Pons (tissue), 1 donor: ENCODE data around the gene RDH14.

ENCODE experiments used
- DNase-seq: peaks from one replicate; pipeline ENCODE4 v3.0.0-alpha.2; 2016; ENCODE audit warnings: low spot score

RDH14 gene

DNA sequence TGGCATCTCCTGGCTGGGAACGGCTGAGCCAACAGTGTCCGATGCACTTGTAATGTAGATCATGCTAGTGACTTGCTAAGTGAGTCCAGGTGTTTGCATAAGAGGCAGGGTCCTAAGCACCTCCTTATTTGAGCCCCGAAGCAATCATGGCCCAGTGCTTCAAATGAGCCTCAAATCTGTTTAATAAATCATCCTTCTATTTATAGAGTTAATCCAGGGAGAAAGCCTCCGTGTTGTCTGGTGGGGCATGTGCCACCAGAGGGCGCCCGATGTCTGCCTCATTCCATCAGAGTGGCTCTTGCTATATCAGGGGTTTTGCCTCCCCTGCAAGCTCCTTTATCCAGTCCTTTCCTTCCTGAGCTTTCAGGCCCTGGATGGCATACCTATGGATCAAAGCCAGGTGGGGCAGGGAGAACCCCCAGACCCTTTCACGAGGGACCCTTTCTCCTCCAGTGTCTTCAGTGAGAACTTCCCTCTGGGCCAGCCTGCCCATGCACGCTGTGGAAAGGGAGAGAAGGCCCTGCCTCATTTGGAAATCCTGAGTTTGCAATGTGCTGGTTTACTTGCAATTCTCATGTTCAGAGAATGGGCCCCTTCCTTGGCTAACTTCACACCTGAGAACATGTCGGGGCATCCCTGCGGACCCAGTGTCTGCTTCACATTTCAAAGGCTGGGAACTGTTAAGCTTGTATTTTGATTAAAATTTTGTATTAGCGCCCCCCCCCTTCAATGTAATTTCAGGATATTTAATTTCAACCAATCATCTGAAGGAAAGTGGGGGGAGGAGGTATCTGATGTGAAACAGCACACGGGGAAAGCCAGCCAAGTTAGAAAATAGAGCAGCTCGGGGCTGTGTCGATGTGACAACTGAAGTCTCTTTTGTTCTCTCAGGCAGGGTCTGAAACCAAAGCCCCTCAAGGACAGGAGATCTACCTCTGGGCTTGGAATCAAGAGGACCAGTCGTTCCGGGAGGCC lies 39.7 kb downstream of the RDH14 start:
- peak; percentile 69 for DNase-seq

DNA sequence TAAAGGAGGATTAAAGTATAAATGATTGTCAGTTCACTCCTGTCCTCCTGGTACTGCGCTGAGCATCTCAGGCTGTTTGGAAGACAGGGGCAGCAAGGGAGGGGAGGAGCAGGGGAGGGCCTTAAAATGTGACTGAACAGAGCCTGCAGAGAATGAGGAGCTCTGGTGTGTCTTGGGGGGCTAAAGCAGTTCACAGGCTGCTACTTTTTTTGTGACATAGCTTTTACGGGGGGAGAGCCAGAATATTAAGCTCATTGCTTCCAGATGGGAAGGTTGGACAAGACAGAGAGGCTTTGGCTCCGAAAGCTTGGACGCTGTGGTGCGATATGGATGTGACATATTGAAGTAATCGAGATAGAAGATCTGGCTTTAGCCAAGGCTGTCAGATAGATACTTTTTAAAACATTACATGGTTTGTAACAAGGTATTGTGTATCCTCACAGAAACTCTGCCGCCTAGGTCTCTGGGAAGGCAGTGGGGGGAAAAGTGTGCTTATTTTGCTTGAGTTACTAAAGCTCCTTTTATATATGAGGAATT lies 40.5 kb downstream of the RDH14 start:
- DNase-seq = no peak

DNA sequence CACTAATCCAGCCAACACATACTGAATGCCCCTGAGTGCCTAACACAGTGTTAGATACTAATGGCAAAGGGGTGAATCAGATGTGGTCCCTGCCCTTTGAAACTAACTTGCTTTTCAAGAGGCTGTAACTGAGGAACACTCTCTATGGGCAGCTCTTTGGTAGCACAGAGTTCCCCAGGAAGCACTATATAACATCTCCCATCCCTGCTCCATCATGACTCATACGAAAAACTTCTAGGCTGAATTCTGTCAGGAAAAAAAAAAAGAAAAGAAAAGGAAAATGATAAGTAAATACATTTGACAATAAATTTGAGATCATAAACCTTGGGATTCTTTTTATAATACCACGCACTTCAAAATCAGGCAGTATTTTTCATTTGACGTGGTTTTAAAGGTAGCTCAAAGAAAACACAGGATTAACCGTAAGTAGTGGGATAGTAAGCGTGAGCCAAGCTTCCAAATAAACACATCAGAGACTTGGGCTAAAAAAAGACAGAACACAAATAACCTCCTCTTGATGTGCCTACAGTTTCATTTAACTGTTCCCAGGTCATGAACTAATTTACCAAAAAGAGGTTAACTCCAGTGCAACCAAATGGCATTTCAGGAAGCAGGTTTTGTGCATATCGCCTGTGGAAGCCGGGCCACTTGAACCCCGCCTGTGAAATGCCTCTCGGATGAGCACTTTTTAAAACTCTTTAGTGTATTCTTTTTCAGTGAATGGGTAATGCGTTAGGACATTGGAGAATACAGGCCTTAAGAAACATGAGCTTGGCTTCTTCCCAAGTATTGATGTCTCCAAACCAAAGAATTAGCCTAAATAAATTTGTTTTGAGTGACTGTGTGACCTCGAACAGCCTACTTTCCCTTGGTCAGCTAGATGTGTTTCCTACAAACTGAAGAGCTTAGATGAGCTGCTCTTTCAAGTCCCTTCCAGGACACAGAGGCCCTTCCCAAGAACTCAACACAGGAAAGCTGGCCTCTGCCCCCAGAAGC lies 42.0 kb downstream of the RDH14 start:
- DNase-seq = no peak

DNA sequence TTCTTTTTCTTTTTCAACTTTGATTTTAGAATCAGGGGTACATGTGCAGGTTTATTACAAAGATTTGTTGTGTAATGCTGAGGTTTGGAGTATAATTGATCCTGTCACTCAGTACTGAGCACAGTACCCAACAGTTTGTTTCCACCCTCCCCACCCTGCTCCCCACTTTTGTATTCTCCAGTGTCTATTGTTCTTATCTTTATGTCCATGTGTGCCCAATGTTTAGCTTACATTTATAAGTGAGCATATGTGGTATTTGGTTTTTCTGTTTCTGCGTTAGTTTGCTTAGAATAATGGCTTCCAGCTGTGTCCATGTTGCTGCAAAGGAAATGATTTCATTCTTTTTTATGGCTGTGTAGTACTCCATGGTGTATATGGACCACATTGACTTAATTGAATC lies 43.1 kb downstream of the RDH14 start:
- no peak for DNase-seq

DNA sequence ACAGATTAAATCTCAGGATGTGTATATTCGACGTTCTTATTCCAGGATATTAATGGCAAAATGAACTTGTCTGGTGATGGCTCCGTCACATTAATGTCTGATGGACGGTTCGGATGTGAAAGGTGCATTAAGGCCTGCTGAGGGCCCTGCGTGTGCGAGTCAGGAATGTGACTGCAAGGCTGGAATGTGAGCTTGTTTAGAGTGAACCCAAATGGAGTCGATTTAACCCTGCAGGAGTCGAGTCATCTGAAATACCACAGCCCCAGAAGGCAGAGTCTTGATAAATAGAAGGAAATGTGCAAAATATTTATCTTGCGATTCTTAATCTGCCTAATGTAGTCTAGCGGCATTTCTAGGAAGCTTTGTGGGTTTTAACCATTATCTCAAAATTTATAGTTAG lies 44.3 kb downstream of the RDH14 start:
- DNase-seq = no peak

DNA sequence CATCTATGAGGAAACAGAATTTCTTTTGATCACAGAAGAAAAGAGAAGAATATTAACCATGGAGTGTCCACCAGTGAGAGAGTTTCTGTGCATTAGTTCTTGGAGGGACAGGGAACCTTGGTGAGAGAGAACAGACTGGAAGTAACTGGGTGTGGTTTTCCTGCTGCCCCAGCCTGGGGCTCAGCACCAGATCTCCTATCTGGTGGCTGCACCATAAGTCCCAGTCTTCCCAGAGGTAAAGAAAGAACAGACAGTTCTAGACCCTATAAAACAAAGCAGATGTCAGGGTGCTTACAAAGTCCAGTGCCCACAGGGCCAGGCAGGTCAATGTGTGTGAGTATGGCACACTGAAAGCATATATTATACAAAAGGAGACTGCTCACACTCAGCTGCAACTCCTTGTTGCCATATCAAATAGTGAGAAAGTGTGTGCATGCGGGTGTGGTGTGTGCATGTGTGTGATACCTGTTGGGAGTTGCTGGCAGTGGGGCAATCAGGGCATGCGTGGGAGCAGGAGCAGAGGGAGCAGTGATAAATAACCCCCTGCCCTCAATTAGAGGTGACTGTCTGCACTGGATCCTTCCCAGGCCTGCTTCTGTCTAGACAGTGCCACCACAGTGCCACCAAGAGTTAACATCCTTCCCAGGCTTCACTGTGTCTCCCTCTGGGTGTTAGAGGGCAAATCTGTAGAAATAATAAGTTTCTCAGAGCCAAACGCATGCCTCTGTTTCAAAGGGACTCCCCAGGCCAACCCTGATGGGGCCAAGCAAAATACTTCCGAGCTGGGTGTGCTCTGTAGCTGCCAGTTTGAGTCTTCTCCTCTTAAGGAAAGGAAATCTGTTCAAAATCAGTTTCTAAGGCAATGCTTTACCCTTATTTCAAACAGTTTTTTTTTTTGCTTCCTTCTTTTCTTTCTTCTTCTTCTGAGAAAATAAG lies 45.7 kb downstream of the RDH14 start:
- no peak for DNase-seq

DNA sequence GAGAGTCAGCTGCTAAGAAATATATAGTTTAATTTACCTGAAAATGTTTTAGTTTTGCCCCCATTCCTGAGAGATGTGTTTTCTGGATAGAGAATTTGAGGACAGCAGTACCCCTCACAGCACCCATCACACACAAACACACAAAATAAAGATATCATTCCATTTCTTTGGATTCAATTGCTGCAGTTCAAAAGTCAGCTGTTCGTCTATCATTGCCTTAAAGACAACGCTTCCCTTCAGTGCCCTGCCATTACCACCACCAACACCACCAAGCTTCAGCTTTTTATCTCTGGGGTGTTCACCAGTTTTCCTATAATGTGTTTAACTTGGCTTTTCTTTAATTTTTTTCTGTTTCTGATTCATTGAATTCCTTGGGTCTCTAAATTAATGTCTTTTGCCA lies 49.7 kb downstream of the RDH14 start:
- no peak for DNase-seq

DNA sequence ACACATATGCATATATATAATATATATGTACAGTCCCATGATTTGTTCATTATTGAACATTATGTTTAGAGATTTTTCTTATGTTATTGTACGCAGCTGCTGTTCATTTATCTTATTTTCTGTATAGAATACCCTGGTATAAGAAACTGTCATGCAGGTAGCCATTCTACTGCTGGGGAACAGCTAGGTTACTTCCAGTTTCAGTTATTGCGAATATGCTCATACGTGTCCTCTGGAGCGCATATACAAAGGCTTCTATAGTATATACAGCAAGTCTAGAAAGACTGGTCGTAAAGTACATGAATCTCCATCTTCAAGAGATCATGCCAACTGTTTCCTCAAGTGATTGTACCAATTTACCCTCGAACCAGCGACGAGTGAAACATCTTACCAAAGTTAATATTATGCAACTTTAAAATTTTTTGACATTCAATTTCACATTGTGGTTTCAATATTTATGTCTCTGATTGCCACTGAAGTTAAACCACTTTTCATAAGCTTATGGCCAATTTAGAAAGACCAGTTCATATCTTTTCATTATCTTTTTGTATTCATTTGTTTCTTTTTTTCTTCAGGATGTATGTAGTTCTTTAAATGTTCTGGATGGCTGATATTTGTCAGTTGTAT lies 53.5 kb downstream of the RDH14 start:
- no peak for DNase-seq

DNA sequence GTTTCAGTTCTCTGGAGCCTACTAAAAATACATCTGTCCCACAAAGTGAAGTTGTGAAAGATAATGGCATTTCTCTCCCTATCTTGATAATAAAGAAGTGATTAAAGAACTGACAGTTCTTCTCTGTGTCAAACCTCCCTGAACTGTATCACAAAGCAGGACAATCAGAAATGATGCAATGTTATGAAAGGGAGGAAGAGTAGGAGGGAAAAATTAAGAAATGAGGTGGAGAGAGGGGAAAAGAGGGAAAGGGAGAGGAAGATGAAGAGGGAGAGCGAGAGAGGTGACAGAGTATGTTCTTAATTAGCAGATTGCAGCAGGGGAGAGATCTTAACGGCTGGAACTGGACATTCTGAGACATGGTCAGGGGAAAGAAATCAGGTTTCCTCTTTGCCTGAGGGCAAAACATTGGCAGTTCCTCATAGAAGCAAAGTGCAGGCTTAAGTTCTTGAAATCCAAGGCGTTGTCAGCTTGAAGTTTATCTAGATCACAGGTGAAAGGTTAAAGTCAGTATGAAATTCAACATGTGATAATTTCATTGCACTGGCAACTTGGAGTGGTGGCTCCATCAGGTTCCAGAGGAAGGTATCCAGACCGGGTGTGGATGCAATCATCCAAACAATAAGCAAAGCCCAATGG lies 54.6 kb downstream of the RDH14 start:
- no peak for DNase-seq
